B cell (primary cell): Measurements from ENCODE around the gene SIX5. TPM values are rescaled to one million over a fixed set of nuclear protein-coding genes. Genes with fewer than 3 reads are reported as not detected.

ENCODE experiments used
- ATAC-seq: fragments of 200-7000 bp; cut with Tn5 transposase; one replicate; pipeline ENCODE4 v1.10.0; 2021; ENCODE audit warnings: low read depth, mild to moderate bottlenecking, moderate number of reproducible peaks, moderate library complexity
- CTCF ChIA-PET: fragments of 350-600 bp; sonication (Branson Sonifier 250); formaldehyde crosslinking; loops from one replicate; lab custom pipeline; 2021; ENCODE audit warnings: antibody characterized with exemption, inconsistent platforms; lab: Charles Lee
- POLR2A ChIA-PET: fragments of 350-600 bp; sonication (Branson Sonifier 250); formaldehyde crosslinking; loops from one replicate; lab custom pipeline; 2021; ENCODE audit warnings: antibody characterized with exemption; lab: Charles Lee
- DNase-seq: peaks from one replicate; pipeline ENCODE4 v3.0.0; 2013
- H2AFZ ChIP-seq: 2 replicates; pipeline ENCODE4 v1.6.1; 2012; ENCODE audit warnings: mild to moderate bottlenecking, low read depth, low read length; ENCODE audit not compliant: insufficient read depth, poor library complexity, severe bottlenecking
- H3K27ac ChIP-seq, 2 donors: 1 replicate in 1 of 2; 2 replicates in 1 of 2; pipeline ENCODE4 v1.5.1; 2012 to 2013; ENCODE audit warnings: low read length in 2 of 2, mild to moderate bottlenecking in 2 of 2, moderate library complexity in 1 of 2
- H3K27me3 ChIP-seq, 4 experiments: fragments of 200-600 bp in 1 of 4; sonication (generic) in 1 of 4; replicated peaks in 1 of 4; 1 replicate in 2 of 4; 2 replicates in 2 of 4; pipeline versions ENCODE4 v1.6.1 to v1.7.0; 2013 to 2016; ENCODE audit warnings: low read length in 3 of 4, mild to moderate bottlenecking in 2 of 4, mixed read lengths in 1 of 4, moderate library complexity in 1 of 4; ENCODE audit not compliant: insufficient read depth in 4 of 4, control insufficient read depth in 3 of 4; ENCODE audit errors: control extremely low read depth in 1 of 4
- H3K36me3 ChIP-seq, 2 experiments: replicated peaks in 1 of 2; 1 replicate in 1 of 2; 2 replicates in 1 of 2; pipeline versions ENCODE4 v1.6.1 to v1.7.1; 2013; ENCODE audit warnings: low read length in 1 of 2; ENCODE audit not compliant: insufficient read depth in 2 of 2, control insufficient read depth in 1 of 2; ENCODE audit errors: control extremely low read depth in 1 of 2, extremely low read depth in 1 of 2
- H3K4me1 ChIP-seq, 2 donors: fragments of 200-600 bp in 1 of 2; sonication (generic) in 1 of 2; 1 replicate in 1 of 2; 2 replicates in 1 of 2; pipeline versions ENCODE4 v1.5.1 to v1.6.1; 2013 to 2017; ENCODE audit warnings: low read length in 2 of 2; ENCODE audit not compliant: control insufficient read depth in 2 of 2, insufficient read depth in 2 of 2
- H3K4me2 ChIP-seq: replicated peaks from 2 replicates; pipeline ENCODE3; 2012; ENCODE audit warnings: mild to moderate bottlenecking, low read depth, low read length; ENCODE audit not compliant: poor library complexity, severe bottlenecking
- H3K4me3 ChIP-seq, 5 experiments: fragments of 200-600 bp in 1 of 5; sonication (generic) in 1 of 5; 1 replicate in 3 of 5; 2 replicates in 2 of 5; pipeline versions ENCODE4 v1.5.1 to v1.7.0; 2011 to 2016; ENCODE audit warnings: low read length in 4 of 5, mild to moderate bottlenecking in 4 of 5, low read depth in 2 of 5, control low read depth in 1 of 5, moderate library complexity in 1 of 5; ENCODE audit not compliant: insufficient read depth in 1 of 5; ENCODE audit errors: control extremely low read depth in 1 of 5, extremely low read depth in 1 of 5
- H3K79me2 ChIP-seq: fragments of 200-600 bp; sonication (generic); one replicate; pipeline ENCODE4 v1.6.0; 2016; ENCODE audit warnings: low read length; ENCODE audit not compliant: control insufficient read depth, insufficient read depth
- H3K9ac ChIP-seq: fragments of 200-600 bp; sonication (generic); 2 replicates; pipeline ENCODE4 v1.6.1; 2017; ENCODE audit warnings: mild to moderate bottlenecking, low read length, moderate library complexity
- H3K9me3 ChIP-seq, 3 donors: one replicate each; pipeline versions ENCODE4 v1.6.1 to v1.7.1; 2013; ENCODE audit warnings: low read length in 2 of 3; ENCODE audit not compliant: control insufficient read depth in 2 of 3, insufficient read depth in 1 of 3; ENCODE audit errors: control extremely low read depth in 1 of 3
- H4K20me1 ChIP-seq: 2 replicates; pipeline ENCODE4 v1.6.0; 2012; ENCODE audit warnings: mild to moderate bottlenecking, low read length; ENCODE audit not compliant: insufficient read depth, control insufficient read depth, poor library complexity, severe bottlenecking
- H3K27ac Mint-ChIP-seq: one replicate; pipeline ENCODE4 v1.8.0; 2021; ENCODE audit warnings: mixed read lengths
- H3K27me3 Mint-ChIP-seq: one replicate; pipeline ENCODE4 v1.8.0; 2021; ENCODE audit warnings: mixed read lengths
- H3K4me1 Mint-ChIP-seq: one replicate; pipeline ENCODE4 v1.8.0; 2021; ENCODE audit warnings: mixed read lengths
- H3K4me3 Mint-ChIP-seq: one replicate; pipeline ENCODE4 v1.8.0; 2021; ENCODE audit warnings: mixed read lengths
- H3K9me3 Mint-ChIP-seq: one replicate; pipeline ENCODE4 v1.8.0; 2022; ENCODE audit warnings: mixed read lengths; ENCODE audit not compliant: insufficient read depth
- CTCF ChIP-seq: fragments of 200-600 bp; IDR thresholded peaks from one replicate; pipeline ENCODE4 v1.8.0; 2022; ENCODE audit warnings: antibody characterized with exemption, mild to moderate bottlenecking
- EZH2 ChIP-seq: IDR thresholded peaks from 2 replicates; pipeline ENCODE4 v1.6.1; 2012; ENCODE audit warnings: borderline replicate concordance, low read depth, mild to moderate bottlenecking, moderate library complexity, low read length; ENCODE audit not compliant: insufficient read depth, poor library complexity, severe bottlenecking
- WGBS: methylation state at CpG from one replicate; pipeline ENCODE4 v1.1.5; 2013; ENCODE audit warnings: missing lambda C conversion rate; ENCODE audit not compliant: insufficient coverage; 5-methylcytosine and 5-hydroxymethylcytosine counted together
- intact Hi-C: fragments of 100-400 bp; cut with micrococcal nuclease; formaldehyde crosslinking; loops from one replicate; pipeline ENCODE4 v1.10.0; 2022
- polyA plus RNA-seq: library from polyadenylated mRNA; depleted of rRNA; stranded (reverse); fragments of >200 nt; gene quantifications from 2 replicates; pipeline ENCODE4 v1.2.3, GENCODE V29; 2012
- total RNA-seq, 2 donors: library from RNA; stranded (reverse); fragments of 120-200 nt in 1 of 2; gene quantifications; 1 replicate in 1 of 2; 2 replicates in 1 of 2; pipeline versions ENCODE4 v1.2.3 to v1.2.4, GENCODE V29; 2013 to 2022

SIX5 gene
- total and polyA plus RNA-seq, 2 donors (not counting 1 experiment from before 2014, with no cell fraction given) = 1.4 to 2.1 TPM

DNA sequence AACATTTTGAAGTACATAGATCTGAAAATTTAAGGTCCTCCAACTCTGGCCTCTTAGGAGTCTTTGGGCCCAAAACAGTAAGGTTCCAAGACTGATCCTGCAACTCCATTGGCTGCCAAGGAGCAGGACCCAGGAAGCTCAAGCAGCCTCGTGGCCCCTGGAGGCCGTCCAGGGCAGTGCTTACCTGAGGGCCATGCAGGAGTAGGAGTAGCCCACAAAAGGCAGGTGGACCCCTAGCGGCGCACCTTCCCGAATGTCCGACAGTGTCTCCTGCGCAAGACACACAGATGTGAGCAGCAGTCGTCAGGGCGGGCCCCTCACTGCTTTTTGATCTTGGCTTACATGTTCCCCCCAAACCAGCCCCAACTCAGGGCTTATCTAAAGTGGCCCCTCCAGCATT is 5.7 kb upstream of the SIX5 start:
- 96% methylated on average over 9 of the region's 9 CpGs for WGBS
- Histone ChIP-seq H3K9me3 (peaks cover 0 to 1% (median 0%) of the 10 kb centered on the region in 3 donors), H2AFZ (no peak overlapping the region), H3K36me3 (peaks cover 0 to 11% of the 10 kb centered on the region in 2 experiments), H3K9ac (no peak overlapping the region), H3K4me2 (no peak overlapping the region), H3K4me1 (peaks cover 19 to 30% of the 10 kb centered on the region in 2 donors), H3K27ac (no peak overlapping the region), H3K4me3 (no peak overlapping the region), H4K20me1 (peaks cover 25% of the 10 kb centered on the region), H3K27me3 (peaks cover 0 to 10% (median under 1%) of the 10 kb centered on the region in 4 experiments), H3K79me2 (no peaks in the 10 kb centered on the region)
- intact Hi-C loops = no loop called here
- CTCF ChIA-PET = interaction anchor here (8.3 kb wide), 1 partner anchor 25 kb away, joined by 302 read pairs; no protein-coding TSS in a partner anchor
- ATAC-seq = no peak
- TF ChIP-seq EZH2 (no peak), CTCF (no peak)
- peaks cover 35% of the 10 kb centered on the region for H3K4me1 Mint-ChIP-seq
- no peaks in the 10 kb centered on the region for H3K9me3 Mint-ChIP-seq
- DNase-seq = no peak
- no peak overlapping the region for H3K27ac Mint-ChIP-seq
- no peak overlapping the region for H3K4me3 Mint-ChIP-seq
- POLR2A ChIA-PET = no interaction called here
- peaks cover 9% of the 10 kb centered on the region for H3K27me3 Mint-ChIP-seq

DNA sequence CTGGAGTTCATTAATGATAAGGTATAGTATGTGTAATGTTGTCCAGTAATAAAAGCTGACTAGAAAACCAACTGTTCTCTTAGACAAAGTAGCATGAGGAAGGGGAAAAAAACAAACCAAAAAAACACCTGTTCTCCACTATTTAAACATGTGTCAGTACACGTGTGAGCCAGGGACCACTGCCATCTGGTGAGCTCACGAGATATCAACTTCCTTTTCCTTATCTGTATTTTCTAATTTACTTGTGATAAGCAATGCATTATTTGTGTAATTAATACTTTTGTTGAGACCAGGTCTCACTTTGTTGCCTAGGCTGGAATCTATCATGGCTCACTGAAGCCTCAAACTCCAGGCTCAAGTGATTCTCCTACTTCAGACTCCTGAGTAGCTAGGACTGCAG is 4.3 kb upstream of the SIX5 start:
- DNase-seq (no peak), ATAC-seq (no peak)
- Mint-ChIP-seq H3K9me3 (no peaks in the 10 kb centered on the region), H3K27me3 (no peaks in the 10 kb centered on the region), H3K27ac (no peak overlapping the region), H3K4me3 (no peak overlapping the region), H3K4me1 (peaks cover 27% of the 10 kb centered on the region)
- H3K27me3 ChIP-seq = no peaks in the 10 kb centered on the region
- H3K4me2 ChIP-seq = no peak overlapping the region
- TF ChIP-seq CTCF = no peak
- TF ChIP-seq EZH2 = no peak
- no CpG with 5 or more reads among the region's 2 CpGs for WGBS
- no peak overlapping the region for H3K27ac ChIP-seq
- ChIA-PET CTCF (interaction anchor here (0.7 to 8.3 kb wide), 4 partner anchors 13 to 109 kb away, joined by 3 to 302 read pairs (median 4); no protein-coding TSS in a partner anchor), POLR2A (interaction anchor here (0.6 kb wide), 2 partner anchors 35 to 67 kb away, joined by 3 to 5 read pairs; no protein-coding TSS in a partner anchor)
- H3K79me2 ChIP-seq = no peaks in the 10 kb centered on the region
- no peak overlapping the region for H3K9ac ChIP-seq
- intact Hi-C loops = no loop called here
- peaks cover 5 to 25% of the 10 kb centered on the region in 2 donors for H3K4me1 ChIP-seq
- peaks cover 0 to 11% of the 10 kb centered on the region in 2 experiments for H3K36me3 ChIP-seq
- no peaks in the 10 kb centered on the region for H3K9me3 ChIP-seq
- H4K20me1 ChIP-seq = peaks cover 12% of the 10 kb centered on the region
- H3K4me3 ChIP-seq = no peak overlapping the region
- H2AFZ ChIP-seq = no peak overlapping the region
